Tibial nerve (tissue), 4 donors: Measurements from ENCODE around the gene ETV6.

Experiments used
- EP300 ChIP-seq, 2 donors: sonication (generic); formaldehyde crosslinking; IDR thresholded peaks; one replicate each; pipeline ENCODE4 v1.6.1; 2017; ENCODE audit warnings: antibody characterized with exemption in 2 of 2, mild to moderate bottlenecking in 1 of 2
- POLR2A ChIP-seq, 2 donors: fragments of 450-650 bp; IDR thresholded peaks; one replicate each; pipeline ENCODE4 v1.6.1; 2017; ENCODE audit warnings: antibody characterized with exemption in 2 of 2, mild to moderate bottlenecking in 2 of 2, moderate library complexity in 2 of 2
- TF ChIP-seq, protein P1 (sequence below), 5 experiments: fragments of 200-600 bp in 3 of 5; fragments of 450-650 bp in 2 of 5; sonication (generic) in 3 of 5; IDR thresholded peaks; one replicate each; pipeline ENCODE4 v1.5.1; 2016 to 2019; ENCODE audit warnings: antibody characterized with exemption in 5 of 5, mild to moderate bottlenecking in 3 of 5, moderate library complexity in 2 of 5

DNA sequence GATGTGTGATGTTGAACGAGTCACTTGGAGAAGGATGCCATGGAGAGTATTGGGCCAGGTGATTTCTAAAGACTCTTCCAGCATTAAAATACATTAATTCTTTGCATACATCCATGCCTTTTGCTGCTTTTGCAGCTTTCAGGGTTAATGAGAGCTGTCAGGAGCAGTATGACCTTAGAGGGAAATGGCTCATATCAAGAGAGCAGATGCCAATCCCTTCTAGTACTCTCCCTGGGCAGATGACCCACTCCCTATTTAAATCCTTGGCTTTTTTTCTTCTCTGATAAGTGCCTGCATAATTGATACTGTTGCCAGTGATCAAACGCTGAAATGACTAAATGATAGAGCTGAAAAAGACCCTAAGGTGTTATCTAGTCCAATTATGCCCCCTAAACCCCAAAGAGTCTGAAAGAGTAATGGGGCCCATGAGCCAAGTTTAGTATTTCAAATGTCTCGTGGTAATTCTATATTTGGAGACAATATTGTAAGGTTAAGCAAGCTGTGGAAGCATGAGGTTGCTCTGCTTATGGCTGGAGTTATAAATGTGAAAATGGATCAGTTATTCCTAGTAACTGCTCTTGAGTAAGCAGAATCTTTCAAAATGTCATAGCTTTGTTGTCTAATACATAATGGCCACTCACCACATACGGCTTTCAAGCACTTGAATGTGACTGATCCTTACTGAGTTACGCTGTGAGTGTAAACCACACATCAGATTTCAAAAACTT lies 137.3 kb downstream of the ETV6 start:
- TF ChIP-seq POLR2A (IDR thresholded peaks at IDR 0.05) = no peak
- TF ChIP-seq, protein P1, sequence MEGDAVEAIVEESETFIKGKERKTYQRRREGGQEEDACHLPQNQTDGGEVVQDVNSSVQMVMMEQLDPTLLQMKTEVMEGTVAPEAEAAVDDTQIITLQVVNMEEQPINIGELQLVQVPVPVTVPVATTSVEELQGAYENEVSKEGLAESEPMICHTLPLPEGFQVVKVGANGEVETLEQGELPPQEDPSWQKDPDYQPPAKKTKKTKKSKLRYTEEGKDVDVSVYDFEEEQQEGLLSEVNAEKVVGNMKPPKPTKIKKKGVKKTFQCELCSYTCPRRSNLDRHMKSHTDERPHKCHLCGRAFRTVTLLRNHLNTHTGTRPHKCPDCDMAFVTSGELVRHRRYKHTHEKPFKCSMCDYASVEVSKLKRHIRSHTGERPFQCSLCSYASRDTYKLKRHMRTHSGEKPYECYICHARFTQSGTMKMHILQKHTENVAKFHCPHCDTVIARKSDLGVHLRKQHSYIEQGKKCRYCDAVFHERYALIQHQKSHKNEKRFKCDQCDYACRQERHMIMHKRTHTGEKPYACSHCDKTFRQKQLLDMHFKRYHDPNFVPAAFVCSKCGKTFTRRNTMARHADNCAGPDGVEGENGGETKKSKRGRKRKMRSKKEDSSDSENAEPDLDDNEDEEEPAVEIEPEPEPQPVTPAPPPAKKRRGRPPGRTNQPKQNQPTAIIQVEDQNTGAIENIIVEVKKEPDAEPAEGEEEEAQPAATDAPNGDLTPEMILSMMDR (IDR thresholded peaks at IDR 0.05) = no peak
- TF ChIP-seq EP300 (IDR thresholded peaks at IDR 0.05) = no peak
